WTC11 (cell line): Measurements from ENCODE around the gene GABBR2. TPM values are rescaled to one million over a fixed set of nuclear protein-coding genes. Genes with fewer than 3 reads are reported as not detected.

ENCODE experiments used
- AFF4 ChIP-seq: sonication (generic); formaldehyde crosslinking; IDR thresholded peaks from 2 replicates; pipeline ENCODE4 v1.8.1; 2023; ENCODE audit warnings: mild to moderate bottlenecking, missing genetic modification reagents, borderline replicate concordance
- ATF1 ChIP-seq: sonication (generic); formaldehyde crosslinking; IDR thresholded peaks from 2 replicates; pipeline ENCODE4 v1.8.1; 2023; ENCODE audit warnings: mild to moderate bottlenecking, moderate library complexity, missing genetic modification reagents
- CREB1 ChIP-seq: sonication (generic); formaldehyde crosslinking; IDR thresholded peaks from 2 replicates; pipeline ENCODE4 v1.8.0; 2023; ENCODE audit warnings: mild to moderate bottlenecking, missing genetic modification reagents
- CREM ChIP-seq: sonication (generic); formaldehyde crosslinking; IDR thresholded peaks from 2 replicates; pipeline ENCODE4 v1.8.1; 2022; ENCODE audit warnings: mild to moderate bottlenecking, missing genetic modification reagents, moderate library complexity
- GRHL2 ChIP-seq: fragments of 250-450 bp; sonication (Bioruptor Pico); IDR thresholded peaks from 2 replicates; pipeline ENCODE4 v1.8.0; 2022; ENCODE audit warnings: mild to moderate bottlenecking, moderate library complexity; ENCODE audit not compliant: insufficient replicate concordance, severe bottlenecking
- GTF2I ChIP-seq: fragments of 250-450 bp; sonication (Bioruptor Pico); conservative IDR thresholded peaks from 2 replicates; pipeline ENCODE4 v1.4.0; 2021; ENCODE audit warnings: mild to moderate bottlenecking
- IRF1 ChIP-seq: sonication (generic); formaldehyde crosslinking; IDR thresholded peaks from 2 replicates; pipeline ENCODE4 v1.8.0; 2023; ENCODE audit warnings: missing genetic modification reagents
- IRF2 ChIP-seq: sonication (generic); formaldehyde crosslinking; IDR thresholded peaks from 2 replicates; pipeline ENCODE4 v1.8.0; 2022; ENCODE audit warnings: low read depth, missing genetic modification reagents, borderline replicate concordance
- NFATC4 ChIP-seq: fragments of 250-450 bp; sonication (Bioruptor Pico); IDR thresholded peaks from 2 replicates; pipeline ENCODE4 v1.9.0; 2021; ENCODE audit warnings: mild to moderate bottlenecking
- PREB ChIP-seq: sonication (generic); formaldehyde crosslinking; IDR thresholded peaks from 2 replicates; pipeline ENCODE4 v1.8.1; 2022; ENCODE audit warnings: mild to moderate bottlenecking, missing genetic modification reagents, moderate library complexity, borderline replicate concordance
- SOX15 ChIP-seq: fragments of 250-450 bp; sonication (Bioruptor Pico); IDR thresholded peaks from 2 replicates; pipeline ENCODE4 v1.9.0; 2021; ENCODE audit warnings: mild to moderate bottlenecking
- SP1 ChIP-seq: sonication (generic); formaldehyde crosslinking; conservative IDR thresholded peaks from 2 replicates; pipeline ENCODE4 v1.8.1; 2022; ENCODE audit warnings: missing genetic modification reagents
- ZNF512 ChIP-seq: sonication (generic); formaldehyde crosslinking; IDR thresholded peaks from 2 replicates; pipeline ENCODE4 v1.8.1; 2022; ENCODE audit warnings: missing genetic modification reagents, borderline replicate concordance
- ZNF671 ChIP-seq: fragments of 250-450 bp; sonication (Bioruptor Pico); IDR thresholded peaks from 2 replicates; pipeline ENCODE4 v1.8.0; 2021; ENCODE audit warnings: mild to moderate bottlenecking
- total RNA-seq: library from RNA; stranded (reverse); gene quantifications from 3 replicates; pipeline ENCODE4 v1.2.3, GENCODE V29; 2021
- TF ChIP-seq, protein P1 (sequence below): sonication (generic); formaldehyde crosslinking; IDR thresholded peaks from 2 replicates; pipeline ENCODE4 v1.8.1; 2023; ENCODE audit warnings: mild to moderate bottlenecking, missing genetic modification reagents, moderate library complexity
- TF ChIP-seq, protein P2 (sequence below): fragments of 250-450 bp; sonication (Bioruptor Pico); IDR thresholded peaks from 2 replicates; pipeline ENCODE4 v1.9.0; 2021; ENCODE audit warnings: mild to moderate bottlenecking

Gene GABBR2
- total RNA-seq, 1 experiment from 2014 or later, result 0.92 TPM

DNA sequence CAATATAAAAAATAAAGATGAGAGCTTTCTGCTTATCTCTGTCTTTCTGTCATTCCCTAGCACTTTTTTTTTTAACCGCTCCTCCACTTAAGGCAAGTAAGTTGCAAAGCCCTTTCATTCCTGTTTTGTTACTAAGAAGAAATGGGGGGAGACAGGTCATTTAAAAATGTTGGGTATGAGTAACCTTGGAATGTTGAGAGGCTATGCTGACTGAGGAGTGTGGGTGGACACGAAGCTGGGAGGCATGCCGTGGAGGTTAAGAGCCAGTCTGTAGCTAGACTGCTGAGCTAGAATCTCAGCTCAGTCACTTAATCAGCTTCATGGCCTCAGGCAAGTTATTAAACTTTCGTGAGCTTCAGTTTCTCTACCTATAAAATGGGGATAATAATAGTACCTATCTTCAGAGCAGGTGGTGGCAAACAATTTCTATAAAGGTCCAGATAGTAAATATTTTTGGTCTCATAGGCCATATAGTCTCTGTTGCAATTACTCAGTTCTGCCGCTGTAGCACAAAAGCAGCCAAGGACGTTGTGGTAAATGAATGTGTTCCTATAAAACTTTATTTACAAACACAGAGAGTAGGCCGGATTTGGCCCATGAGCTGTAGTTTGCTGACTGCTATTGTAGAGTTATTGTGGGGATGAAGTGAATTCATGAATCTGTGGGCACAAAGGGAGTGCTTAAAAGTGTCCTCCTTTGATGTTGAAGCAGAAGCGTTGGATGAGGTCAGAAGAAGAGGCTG is 220.0 kb downstream of the GABBR2 start (continued):
- TF ChIP-seq AFF4 (CRISPR knock-in tag) (no peak), CREM (CRISPR knock-in tag) (no peak), GRHL2 (CRISPR knock-in tag) (no peak), PREB (CRISPR knock-in tag) (no peak), ATF1 (CRISPR knock-in tag) (no peak), SOX15 (CRISPR knock-in tag) (no peak), IRF2 (CRISPR knock-in tag) (no peak), ZNF512 (CRISPR knock-in tag) (no peak), GTF2I (no peak), CREB1 (no peak), SP1 (no peak), NFATC4 (no peak), ZNF671 (CRISPR knock-in tag) (no peak), IRF1 (CRISPR knock-in tag) (no peak)
- TF ChIP-seq, protein P1, sequence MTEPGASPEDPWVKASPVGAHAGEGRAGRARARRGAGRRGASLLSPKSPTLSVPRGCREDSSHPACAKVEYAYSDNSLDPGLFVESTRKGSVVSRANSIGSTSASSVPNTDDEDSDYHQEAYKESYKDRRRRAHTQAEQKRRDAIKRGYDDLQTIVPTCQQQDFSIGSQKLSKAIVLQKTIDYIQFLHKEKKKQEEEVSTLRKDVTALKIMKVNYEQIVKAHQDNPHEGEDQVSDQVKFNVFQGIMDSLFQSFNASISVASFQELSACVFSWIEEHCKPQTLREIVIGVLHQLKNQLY, result no peak
- TF ChIP-seq, protein P2, sequence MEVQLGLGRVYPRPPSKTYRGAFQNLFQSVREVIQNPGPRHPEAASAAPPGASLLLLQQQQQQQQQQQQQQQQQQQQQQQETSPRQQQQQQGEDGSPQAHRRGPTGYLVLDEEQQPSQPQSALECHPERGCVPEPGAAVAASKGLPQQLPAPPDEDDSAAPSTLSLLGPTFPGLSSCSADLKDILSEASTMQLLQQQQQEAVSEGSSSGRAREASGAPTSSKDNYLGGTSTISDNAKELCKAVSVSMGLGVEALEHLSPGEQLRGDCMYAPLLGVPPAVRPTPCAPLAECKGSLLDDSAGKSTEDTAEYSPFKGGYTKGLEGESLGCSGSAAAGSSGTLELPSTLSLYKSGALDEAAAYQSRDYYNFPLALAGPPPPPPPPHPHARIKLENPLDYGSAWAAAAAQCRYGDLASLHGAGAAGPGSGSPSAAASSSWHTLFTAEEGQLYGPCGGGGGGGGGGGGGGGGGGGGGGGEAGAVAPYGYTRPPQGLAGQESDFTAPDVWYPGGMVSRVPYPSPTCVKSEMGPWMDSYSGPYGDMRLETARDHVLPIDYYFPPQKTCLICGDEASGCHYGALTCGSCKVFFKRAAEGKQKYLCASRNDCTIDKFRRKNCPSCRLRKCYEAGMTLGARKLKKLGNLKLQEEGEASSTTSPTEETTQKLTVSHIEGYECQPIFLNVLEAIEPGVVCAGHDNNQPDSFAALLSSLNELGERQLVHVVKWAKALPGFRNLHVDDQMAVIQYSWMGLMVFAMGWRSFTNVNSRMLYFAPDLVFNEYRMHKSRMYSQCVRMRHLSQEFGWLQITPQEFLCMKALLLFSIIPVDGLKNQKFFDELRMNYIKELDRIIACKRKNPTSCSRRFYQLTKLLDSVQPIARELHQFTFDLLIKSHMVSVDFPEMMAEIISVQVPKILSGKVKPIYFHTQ (CRISPR knock-in tag), result no peak
